Measurements from ENCODE around the gene PDZRN4.

- TF ChIP-seq CTCF (IDR thresholded peaks at IDR 0.05) (no peak), POLR2A (IDR thresholded peaks at IDR 0.05) (no peak)
Measured at GRCh38 chr12:41289501-41289900, 101.4 kb downstream of the PDZRN4 start.

Measured in tibial nerve (tissue), 3 donors.